Left colon (tissue), 2 donors: ENCODE measurements around the gene SOX10. TPM values are rescaled to one million over a fixed set of nuclear protein-coding genes. Genes with fewer than 3 reads are reported as not detected.
A peak's percentile ranks its signal among the peaks of the same experiment; 100 is the strongest.

Experiments used
- ATAC-seq: fragments of 200-7000 bp; cut with Tn5 transposase; one replicate; pipeline ENCODE4 v1.9.1; 2020; ENCODE audit warnings: mild to moderate bottlenecking, moderate library complexity
- DNase-seq, 2 donors: peaks; one replicate each; pipeline ENCODE4 v3.0.0-alpha.2; 2020
- intact Hi-C, 2 donors: fragments of 100-400 bp; cut with DNase I in 1 of 2; cut with micrococcal nuclease in 1 of 2; formaldehyde crosslinking; loops; one replicate each; pipeline versions ENCODE4 v1.11.2 to v1.14.0; 2022; cut with DNase I, micrococcal nuclease
- long read RNA-seq: library from polyadenylated mRNA; unstranded; transcript quantifications from one replicate; pipeline ENCODE4 v2.0.0, GENCODE V29; 2021
- total RNA-seq, 2 donors: library from RNA; stranded (reverse); fragmentation: NEBNext Ultra II Directional; extraction: Animal tissue kit (Norgen Biotek cat#: 25700); gene quantifications; one replicate each; pipeline ENCODE4 v1.2.1, GENCODE V29; 2021
- donor health status: DM: no; HTN: no; CAD: no.
- donor health status: DM: yes; HTN: yes; CAD: no.

SOX10 gene
- total RNA-seq: 1 to 10 TPM; 1.5 to 3.7 TPM
- long read RNA-seq, partial matches to known transcripts: 0 of 2 reads
- long read RNA-seq, other reads (novel, unspliced or antisense): 2 of 2 reads

GRCh38 chr22:37983860-37984791 is at the start of gene SOX10:
SOX10 (minus strand) TSS chr22:37984555; CDS start chr22:37983784, 771 bp downstream.
- DNase-seq (no peak), ATAC-seq (no peak)
- intact Hi-C loops: no loop called here

- intact Hi-C loops: no loop called here
- DNase-seq: no peak
- ATAC-seq: no peak
Measured at GRCh38 chr22:38033522-38034277, 49.3 kb upstream of the SOX10 start.

- ATAC-seq (no peak), DNase-seq (no peak)
- intact Hi-C loops: no loop called here
Measured at GRCh38 chr22:38032681-38033521, 48.5 kb upstream of the SOX10 start.

- DNase-seq (no peak), ATAC-seq (no peak)
- intact Hi-C loops: no loop called here
Measured at GRCh38 chr22:38031491-38031890, 47.1 kb upstream of the SOX10 start.

DNA sequence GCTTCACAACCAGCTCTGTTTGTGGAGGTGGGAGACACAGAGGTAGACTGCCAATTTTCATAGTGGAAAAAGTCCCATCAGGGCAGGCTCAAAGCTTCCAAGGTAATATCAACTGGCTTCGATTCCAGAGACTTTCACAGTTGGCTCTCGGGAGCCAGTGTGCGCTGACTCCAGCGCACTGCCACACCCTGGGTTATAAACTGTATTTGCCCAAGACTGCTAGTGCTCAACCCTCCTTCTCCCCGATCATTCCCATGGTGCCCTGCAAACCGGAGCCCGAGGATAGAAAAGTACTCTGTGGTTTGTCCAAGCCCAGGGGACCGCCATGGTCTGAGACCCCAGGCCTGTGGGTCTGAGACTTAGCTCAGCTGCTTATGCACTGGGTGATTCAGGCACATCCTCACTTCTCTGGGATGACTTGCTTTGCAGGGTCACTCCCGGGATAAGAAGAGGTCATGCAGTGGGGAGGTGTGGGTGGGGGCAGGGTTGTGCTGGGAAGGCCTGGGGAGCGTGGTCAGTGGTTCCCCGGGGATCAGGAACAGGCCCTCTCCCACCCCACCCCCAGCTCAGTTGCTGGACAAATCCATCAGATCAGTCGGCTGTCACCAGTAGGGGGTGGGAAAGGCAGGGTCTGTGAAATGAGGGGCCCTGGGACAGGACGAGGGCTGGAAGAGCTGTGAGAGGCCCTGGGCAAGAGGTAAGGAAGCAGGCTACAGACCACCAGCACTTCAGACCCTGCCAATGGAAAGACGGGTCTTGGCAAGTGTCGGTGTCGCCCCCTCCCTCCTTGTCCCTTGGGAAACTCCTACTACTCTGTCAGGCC is 46.2 kb upstream of the SOX10 start:
- intact Hi-C loops: no loop called here
- DNase-seq (peak; percentile 48 to 61), ATAC-seq (peak; percentile 94)

DNA sequence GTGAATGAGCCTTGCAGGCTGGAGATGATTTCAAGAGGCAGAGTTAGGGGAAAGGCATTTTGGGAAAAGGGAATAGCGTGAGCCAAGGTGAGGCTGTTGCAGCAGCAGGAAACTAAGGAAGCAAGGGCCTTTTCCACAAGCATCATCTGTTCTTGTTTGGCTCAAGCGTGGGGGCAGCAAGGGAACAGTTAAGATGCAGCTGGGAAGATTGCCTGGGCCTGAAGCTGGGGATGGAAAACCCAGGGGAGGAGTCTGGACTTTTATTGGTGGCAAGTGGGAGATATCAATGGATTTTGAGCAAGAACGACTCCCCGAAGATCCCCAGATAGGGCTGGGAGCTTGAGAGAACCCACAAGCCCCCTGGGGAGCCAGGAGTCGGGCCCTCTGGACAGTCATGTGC is 45.5 kb upstream of the SOX10 start:
- ATAC-seq (no peak), DNase-seq (no peak)
- intact Hi-C loops: no loop called here

DNA sequence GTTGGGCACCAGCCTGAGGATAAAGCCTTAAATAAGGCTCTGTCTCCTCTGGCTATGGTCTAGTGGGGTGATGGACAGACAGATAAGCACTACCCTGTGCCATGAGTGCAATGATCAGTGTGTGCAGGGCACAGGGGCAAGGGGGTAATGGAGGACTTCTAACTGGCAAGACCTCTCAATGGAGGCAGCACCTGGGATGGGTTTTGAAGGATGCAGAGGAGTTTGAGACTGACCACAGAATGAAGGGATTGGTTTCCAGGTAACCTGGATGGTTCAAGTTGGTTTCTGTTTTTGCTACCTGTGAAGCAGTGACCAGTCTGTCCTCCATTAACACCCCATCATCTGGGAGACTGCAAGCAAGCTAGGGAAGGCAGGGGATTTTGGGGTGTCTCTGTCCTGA is 45.0 kb upstream of the SOX10 start:
- intact Hi-C loops: no loop called here
- no peak for ATAC-seq
- DNase-seq: no peak

GRCh38 chr22:38028344-38029130 is 44.2 kb upstream of the SOX10 start:
- ATAC-seq: no peak
- intact Hi-C loops: no loop called here
- DNase-seq: no peak

- intact Hi-C loops: no loop called here
- DNase-seq (no peak), ATAC-seq (no peak)
Measured at GRCh38 chr22:38027487-38027886, 43.1 kb upstream of the SOX10 start.

GRCh38 chr22:38026130-38027111 is 42.1 kb upstream of the SOX10 start:
- ATAC-seq (no peak), DNase-seq (no peak)
- intact Hi-C loops: no loop called here

- DNase-seq: no peak
- no peak for ATAC-seq
- intact Hi-C loops: no loop called here
Measured at GRCh38 chr22:38025514-38025913, 41.2 kb upstream of the SOX10 start.

DNA sequence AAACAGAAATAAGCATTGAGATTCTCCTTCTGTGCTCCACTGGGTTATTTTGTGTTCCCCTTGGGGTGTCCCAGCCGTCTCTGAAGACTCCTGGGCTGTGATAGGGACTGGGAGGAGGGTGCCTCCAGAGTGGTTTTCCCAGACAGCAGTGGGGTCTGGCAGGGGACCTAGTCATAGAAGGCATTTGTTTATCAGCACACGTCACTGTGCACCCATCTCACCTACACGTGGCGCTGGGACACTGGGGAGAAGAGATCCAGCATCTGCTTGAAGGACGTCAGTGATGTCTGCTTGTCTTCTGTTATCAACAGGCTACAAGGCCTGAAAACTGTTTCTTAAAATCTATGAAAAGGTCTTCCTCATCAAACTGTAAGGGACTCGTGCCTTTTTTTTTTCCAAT is 38.7 kb upstream of the SOX10 start:
- no peak for ATAC-seq
- intact Hi-C loops: no loop called here

GRCh38 chr22:38021206-38021605 is 36.9 kb upstream of the SOX10 start:
- ATAC-seq (no peak), DNase-seq (no peak)
- intact Hi-C loops: no loop called here

More for the DNA sequence above, 38.7 kb upstream of the SOX10 start:
- DNase-seq: no peak

- DNase-seq (no peak), ATAC-seq (no peak)
- intact Hi-C loops: no loop called here
Measured at GRCh38 chr22:38018938-38019827, 34.8 kb upstream of the SOX10 start.
